Spleen (tissue), 7 donors: ENCODE measurements around the gene PLSCR5.

ENCODE experiments used
- CTCF ChIP-seq, 11 experiments: fragments of 200-600 bp in 7 of 11; fragments of 450-650 bp in 4 of 11; sonication (generic) in 4 of 11; IDR thresholded peaks in 8 of 11; conservative IDR thresholded peaks in 3 of 11; 1 replicate in 7 of 11; 2 replicates in 4 of 11; pipeline versions ENCODE4 v1.4.0 to v1.8.0; 2016 to 2021; ENCODE audit warnings: antibody characterized with exemption in 11 of 11, inconsistent platforms in 4 of 11, mild to moderate bottlenecking in 1 of 11
- POLR2A ChIP-seq, 3 donors: fragments of 450-650 bp; IDR thresholded peaks; one replicate each; pipeline ENCODE4 v1.5.1; 2017; ENCODE audit warnings: antibody characterized with exemption in 3 of 3, mild to moderate bottlenecking in 1 of 3
- donor health status: DM: no; HTN: no; CAD: no; lungs with moderate emphysema.
- donor health status: DM: no; HTN: no; CAD: no.
- donor health status: DM: no; HTN: no; CAD: no.

DNA sequence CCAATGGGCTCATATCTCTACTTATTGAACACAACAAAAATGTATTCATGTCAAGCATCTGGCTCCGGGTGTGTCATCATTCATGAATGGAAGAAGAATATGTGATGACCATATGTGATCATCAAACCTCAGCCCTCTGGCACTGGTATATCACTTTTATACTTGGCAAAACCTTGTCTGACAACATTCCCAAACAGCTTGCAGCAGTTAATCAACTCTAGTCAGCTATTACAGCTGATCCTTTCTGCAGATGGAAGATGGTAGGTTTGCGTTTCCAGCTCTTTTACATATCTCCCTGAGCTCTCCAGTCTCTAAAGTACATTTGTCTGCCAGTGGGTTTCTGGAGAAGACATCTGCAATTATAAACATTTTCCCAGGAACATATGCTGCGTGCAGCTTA lies 6.6 kb downstream of the PLSCR5 start:
- TF ChIP-seq CTCF (IDR thresholded peaks at IDR 0.05 in 8 of 11, conservative IDR thresholded peaks at IDR 0.05 in 3 of 11) (no peak), POLR2A (IDR thresholded peaks at IDR 0.05) (no peak)
